ENCODE results near the gene TPSB2.
"Not testable (repeated sequence)": the region's sequence is repeated elsewhere in the genome, so short reads cannot be mapped to it uniquely, and the experiment has no call there.

Gene TPSB2

GRCh38 chr16:1201444-1201843, 28.5 kb downstream of the TPSB2 start:
- DNase-seq (ENCODE audit: low read depth, low spot score): no peak

GRCh38 chr16:1200014-1200627, 29.9 kb downstream of the TPSB2 start:
- no peak for DNase-seq (ENCODE audit: low read depth, low spot score)

GRCh38 chr16:1199347-1200013, 30.5 kb downstream of the TPSB2 start:
- DNase-seq (ENCODE audit: low read depth, low spot score): no peak

GRCh38 chr16:1198671-1199346, 31.2 kb downstream of the TPSB2 start:
- not testable (repeated sequence) for DNase-seq (ENCODE audit: low read depth, low spot score)

GRCh38 chr16:1198194-1198593, 31.8 kb downstream of the TPSB2 start:
- DNase-seq (ENCODE audit: low read depth, low spot score): no peak

GRCh38 chr16:1197237-1197866, 32.6 kb downstream of the TPSB2 start:
- no peak for DNase-seq (ENCODE audit: low read depth, low spot score)

GRCh38 chr16:1196494-1196893, 33.5 kb downstream of the TPSB2 start:
- DNase-seq (ENCODE audit: low read depth, low spot score): no peak

- no peak for DNase-seq (ENCODE audit: low read depth, low spot score)
Measured at GRCh38 chr16:1195393-1195666, 34.7 kb downstream of the TPSB2 start.

GRCh38 chr16:1194665-1195392, 35.2 kb downstream of the TPSB2 start:
- no peak for DNase-seq (ENCODE audit: low read depth, low spot score)

GRCh38 chr16:1193825-1194581, 36.0 kb downstream of the TPSB2 start:
- no peak for DNase-seq (ENCODE audit: low read depth, low spot score)

- DNase-seq (ENCODE audit: low read depth, low spot score): no peak
Measured at GRCh38 chr16:1193143-1193824, 36.7 kb downstream of the TPSB2 start.

GRCh38 chr16:1192384-1193073, 37.5 kb downstream of the TPSB2 start:
- no peak for DNase-seq (ENCODE audit: low read depth, low spot score)

GRCh38 chr16:1190789-1191188, 39.2 kb downstream of the TPSB2 start:
- not testable (repeated sequence) for DNase-seq (ENCODE audit: low read depth, low spot score)

- no peak for DNase-seq (ENCODE audit: low read depth, low spot score)
Measured at GRCh38 chr16:1189455-1189854, 40.5 kb downstream of the TPSB2 start.

GRCh38 chr16:1188432-1189189, 41.4 kb downstream of the TPSB2 start:
- DNase-seq (ENCODE audit: low read depth, low spot score): no peak

GRCh38 chr16:1185460-1186207, 44.4 kb downstream of the TPSB2 start:
- DNase-seq (ENCODE audit: low read depth, low spot score): not testable (repeated sequence)

GRCh38 chr16:1184980-1185379, 45.0 kb downstream of the TPSB2 start:
- DNase-seq (ENCODE audit: low read depth, low spot score): no peak

GRCh38 chr16:1184156-1184868, 45.7 kb downstream of the TPSB2 start:
- DNase-seq (ENCODE audit: low read depth, low spot score): no peak

All from brain pericyte (primary cell).